ENCODE measurements around the gene HEXA.

Gene HEXA

DNA sequence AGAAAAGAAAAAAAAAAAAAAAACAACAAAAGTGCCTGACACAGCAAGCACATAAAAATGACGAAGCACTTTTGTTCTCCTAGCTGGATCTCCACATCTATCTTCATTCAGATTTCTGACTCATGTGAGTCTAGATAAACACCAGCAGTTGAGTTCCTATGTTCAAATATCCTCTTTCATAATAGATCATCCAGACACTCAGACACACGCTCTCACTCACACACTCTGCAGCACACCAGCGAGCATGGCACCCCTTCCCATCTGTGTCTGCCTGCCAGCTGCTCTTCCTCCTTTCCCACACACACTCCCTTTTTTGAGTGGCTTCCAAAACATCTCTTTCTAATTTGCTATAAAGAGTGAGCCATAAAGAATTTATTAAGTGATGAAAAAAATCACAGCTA, 36.0 kb downstream of the HEXA start (continued):
- TF ChIP-seq ZNF639 (tag by site-specific recombination; IDR thresholded peaks at IDR 0.05), result peak; percentile 71; the same call in 1 of the 2 replicates
- TF ChIP-seq OVOL3 (tag by site-specific recombination; IDR thresholded peaks at IDR 0.05), result no peak
- TF ChIP-seq ZSCAN5A (tag by site-specific recombination; IDR thresholded peaks at IDR 0.05), result no peak
- no peak for TF ChIP-seq FEZF1 (tag by site-specific recombination; IDR thresholded peaks at IDR 0.05)
- TF ChIP-seq ZBTB17 (tag by site-specific recombination; IDR thresholded peaks at IDR 0.05), result peak; percentile 87
- TF ChIP-seq ZNF530 (tag by site-specific recombination; IDR thresholded peaks at IDR 0.05; ENCODE audit: low read depth), result no peak
- TF ChIP-seq KLF17 (tag by site-specific recombination; IDR thresholded peaks at IDR 0.05), result peak; percentile 83; the same call in 1 of the 2 replicates
- 0 out of 2 replicates have a peak, but pooled peaks have one; percentile 46 for TF ChIP-seq ZNF600 (tag by site-specific recombination; IDR thresholded peaks at IDR 0.05)
- no peak for TF ChIP-seq ZNF658 (tag by site-specific recombination; IDR thresholded peaks at IDR 0.05)
- no peak for TF ChIP-seq SETDB1 (IDR thresholded peaks at IDR 0.05; ENCODE audit: insufficient read length, low read length)
- TF ChIP-seq, protein P1, sequence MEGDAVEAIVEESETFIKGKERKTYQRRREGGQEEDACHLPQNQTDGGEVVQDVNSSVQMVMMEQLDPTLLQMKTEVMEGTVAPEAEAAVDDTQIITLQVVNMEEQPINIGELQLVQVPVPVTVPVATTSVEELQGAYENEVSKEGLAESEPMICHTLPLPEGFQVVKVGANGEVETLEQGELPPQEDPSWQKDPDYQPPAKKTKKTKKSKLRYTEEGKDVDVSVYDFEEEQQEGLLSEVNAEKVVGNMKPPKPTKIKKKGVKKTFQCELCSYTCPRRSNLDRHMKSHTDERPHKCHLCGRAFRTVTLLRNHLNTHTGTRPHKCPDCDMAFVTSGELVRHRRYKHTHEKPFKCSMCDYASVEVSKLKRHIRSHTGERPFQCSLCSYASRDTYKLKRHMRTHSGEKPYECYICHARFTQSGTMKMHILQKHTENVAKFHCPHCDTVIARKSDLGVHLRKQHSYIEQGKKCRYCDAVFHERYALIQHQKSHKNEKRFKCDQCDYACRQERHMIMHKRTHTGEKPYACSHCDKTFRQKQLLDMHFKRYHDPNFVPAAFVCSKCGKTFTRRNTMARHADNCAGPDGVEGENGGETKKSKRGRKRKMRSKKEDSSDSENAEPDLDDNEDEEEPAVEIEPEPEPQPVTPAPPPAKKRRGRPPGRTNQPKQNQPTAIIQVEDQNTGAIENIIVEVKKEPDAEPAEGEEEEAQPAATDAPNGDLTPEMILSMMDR (tag by site-specific recombination; IDR thresholded peaks at IDR 0.05), result no peak
- TF ChIP-seq ZBTB1 (tag by site-specific recombination; IDR thresholded peaks at IDR 0.05), result no peak
- TF ChIP-seq PRDM1 (tag by site-specific recombination; IDR thresholded peaks at IDR 0.05), result peak; percentile 67; the same call in 1 of the 2 replicates
- TF ChIP-seq KLF8 (tag by site-specific recombination; IDR thresholded peaks at IDR 0.05), result no peak
- 0 out of 2 replicates have a peak, but pooled peaks have one; percentile 18 for TF ChIP-seq ZBTB21 (tag by site-specific recombination; IDR thresholded peaks at IDR 0.05)
- no peak for TF ChIP-seq ZNF664 (tag by site-specific recombination; IDR thresholded peaks at IDR 0.05)
- TF ChIP-seq BCL6B (tag by site-specific recombination; IDR thresholded peaks at IDR 0.05), result no peak
- no peak for TF ChIP-seq ZNF692 (tag by site-specific recombination; IDR thresholded peaks at IDR 0.05)
- no peak for TF ChIP-seq PBX3 (CRISPR knock-in tag; IDR thresholded peaks at IDR 0.05)
- no peak for TF ChIP-seq ZIC2 (tag by site-specific recombination; IDR thresholded peaks at IDR 0.05)
- no peak for TF ChIP-seq ZNF426 (tag by site-specific recombination; IDR thresholded peaks at IDR 0.05)
- no peak for TF ChIP-seq ZNF514 (tag by site-specific recombination; IDR thresholded peaks at IDR 0.05)
- TF ChIP-seq, protein P2, sequence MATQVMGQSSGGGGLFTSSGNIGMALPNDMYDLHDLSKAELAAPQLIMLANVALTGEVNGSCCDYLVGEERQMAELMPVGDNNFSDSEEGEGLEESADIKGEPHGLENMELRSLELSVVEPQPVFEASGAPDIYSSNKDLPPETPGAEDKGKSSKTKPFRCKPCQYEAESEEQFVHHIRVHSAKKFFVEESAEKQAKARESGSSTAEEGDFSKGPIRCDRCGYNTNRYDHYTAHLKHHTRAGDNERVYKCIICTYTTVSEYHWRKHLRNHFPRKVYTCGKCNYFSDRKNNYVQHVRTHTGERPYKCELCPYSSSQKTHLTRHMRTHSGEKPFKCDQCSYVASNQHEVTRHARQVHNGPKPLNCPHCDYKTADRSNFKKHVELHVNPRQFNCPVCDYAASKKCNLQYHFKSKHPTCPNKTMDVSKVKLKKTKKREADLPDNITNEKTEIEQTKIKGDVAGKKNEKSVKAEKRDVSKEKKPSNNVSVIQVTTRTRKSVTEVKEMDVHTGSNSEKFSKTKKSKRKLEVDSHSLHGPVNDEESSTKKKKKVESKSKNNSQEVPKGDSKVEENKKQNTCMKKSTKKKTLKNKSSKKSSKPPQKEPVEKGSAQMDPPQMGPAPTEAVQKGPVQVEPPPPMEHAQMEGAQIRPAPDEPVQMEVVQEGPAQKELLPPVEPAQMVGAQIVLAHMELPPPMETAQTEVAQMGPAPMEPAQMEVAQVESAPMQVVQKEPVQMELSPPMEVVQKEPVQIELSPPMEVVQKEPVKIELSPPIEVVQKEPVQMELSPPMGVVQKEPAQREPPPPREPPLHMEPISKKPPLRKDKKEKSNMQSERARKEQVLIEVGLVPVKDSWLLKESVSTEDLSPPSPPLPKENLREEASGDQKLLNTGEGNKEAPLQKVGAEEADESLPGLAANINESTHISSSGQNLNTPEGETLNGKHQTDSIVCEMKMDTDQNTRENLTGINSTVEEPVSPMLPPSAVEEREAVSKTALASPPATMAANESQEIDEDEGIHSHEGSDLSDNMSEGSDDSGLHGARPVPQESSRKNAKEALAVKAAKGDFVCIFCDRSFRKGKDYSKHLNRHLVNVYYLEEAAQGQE (tag by site-specific recombination; IDR thresholded peaks at IDR 0.05), result no peak
- TF ChIP-seq ZNF202 (tag by site-specific recombination; IDR thresholded peaks at IDR 0.05; ENCODE audit: borderline replicate concordance), result no peak
- peak; percentile 26; the same call in 1 of the 2 replicates for TF ChIP-seq ZSCAN23 (tag by site-specific recombination; IDR thresholded peaks at IDR 0.05)
- TF ChIP-seq SALL2 (tag by site-specific recombination; IDR thresholded peaks at IDR 0.05; ENCODE audit: borderline replicate concordance), result no peak
- no peak for TF ChIP-seq SCRT1 (tag by site-specific recombination; IDR thresholded peaks at IDR 0.05; ENCODE audit: borderline replicate concordance)
- TF ChIP-seq ZNF155 (tag by site-specific recombination; IDR thresholded peaks at IDR 0.05), result no peak

Measured in HEK293 (cell line).